Nephron progenitor cell (in vitro differentiated cells): Measurements from ENCODE around the gene GNPDA1.
A peak's percentile ranks its signal among the peaks of the same experiment; 100 is the strongest.

ENCODE experiments used
- DNase-seq: peaks from one replicate; pipeline ENCODE4 v3.0.0; 2021
- H3K27ac Mint-ChIP-seq: 2 replicates; pipeline ENCODE4 v1.8.0; 2021; ENCODE audit warnings: mild to moderate bottlenecking, moderate library complexity, mixed read lengths
- H3K27me3 Mint-ChIP-seq: 2 replicates; pipeline ENCODE4 v1.8.0; 2021; ENCODE audit warnings: mild to moderate bottlenecking, low read depth, mixed read lengths; ENCODE audit not compliant: poor library complexity
- H3K36me3 Mint-ChIP-seq: 2 replicates; pipeline ENCODE4 v1.8.0; 2021; ENCODE audit warnings: low read depth, mixed read lengths
- H3K4me1 Mint-ChIP-seq: 2 replicates; pipeline ENCODE4 v1.8.0; 2021; ENCODE audit warnings: mixed read lengths
- H3K4me3 Mint-ChIP-seq: 2 replicates; pipeline ENCODE4 v1.8.0; 2021; ENCODE audit warnings: mild to moderate bottlenecking, moderate library complexity, mixed read lengths
- H3K9me3 Mint-ChIP-seq: 2 replicates; pipeline ENCODE4 v1.8.0; 2021; ENCODE audit warnings: mild to moderate bottlenecking, moderate library complexity, mixed read lengths
- TF ChIP-seq, protein P1 (sequence below): fragments of 200-600 bp; sonication (generic); IDR thresholded peaks from 2 replicates; pipeline ENCODE4 v1.5.0; 2021; ENCODE audit warnings: antibody characterized with exemption

The GNPDA1 gene

GRCh38 chr5:141960018-141960417 lies 52.8 kb downstream of the GNPDA1 start:
- TF ChIP-seq, protein P1, sequence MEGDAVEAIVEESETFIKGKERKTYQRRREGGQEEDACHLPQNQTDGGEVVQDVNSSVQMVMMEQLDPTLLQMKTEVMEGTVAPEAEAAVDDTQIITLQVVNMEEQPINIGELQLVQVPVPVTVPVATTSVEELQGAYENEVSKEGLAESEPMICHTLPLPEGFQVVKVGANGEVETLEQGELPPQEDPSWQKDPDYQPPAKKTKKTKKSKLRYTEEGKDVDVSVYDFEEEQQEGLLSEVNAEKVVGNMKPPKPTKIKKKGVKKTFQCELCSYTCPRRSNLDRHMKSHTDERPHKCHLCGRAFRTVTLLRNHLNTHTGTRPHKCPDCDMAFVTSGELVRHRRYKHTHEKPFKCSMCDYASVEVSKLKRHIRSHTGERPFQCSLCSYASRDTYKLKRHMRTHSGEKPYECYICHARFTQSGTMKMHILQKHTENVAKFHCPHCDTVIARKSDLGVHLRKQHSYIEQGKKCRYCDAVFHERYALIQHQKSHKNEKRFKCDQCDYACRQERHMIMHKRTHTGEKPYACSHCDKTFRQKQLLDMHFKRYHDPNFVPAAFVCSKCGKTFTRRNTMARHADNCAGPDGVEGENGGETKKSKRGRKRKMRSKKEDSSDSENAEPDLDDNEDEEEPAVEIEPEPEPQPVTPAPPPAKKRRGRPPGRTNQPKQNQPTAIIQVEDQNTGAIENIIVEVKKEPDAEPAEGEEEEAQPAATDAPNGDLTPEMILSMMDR = no peak
- no peaks in the 10 kb centered on the region for H3K36me3 Mint-ChIP-seq
- peak; percentile 42 for DNase-seq
- no peak overlapping the region for H3K4me3 Mint-ChIP-seq
- peaks cover 2% of the 10 kb centered on the region for H3K27me3 Mint-ChIP-seq
- H3K4me1 Mint-ChIP-seq = peaks cover 64% of the 10 kb centered on the region
- H3K9me3 Mint-ChIP-seq = no peaks in the 10 kb centered on the region
- peak overlapping the region; percentile 24 for H3K27ac Mint-ChIP-seq

DNA sequence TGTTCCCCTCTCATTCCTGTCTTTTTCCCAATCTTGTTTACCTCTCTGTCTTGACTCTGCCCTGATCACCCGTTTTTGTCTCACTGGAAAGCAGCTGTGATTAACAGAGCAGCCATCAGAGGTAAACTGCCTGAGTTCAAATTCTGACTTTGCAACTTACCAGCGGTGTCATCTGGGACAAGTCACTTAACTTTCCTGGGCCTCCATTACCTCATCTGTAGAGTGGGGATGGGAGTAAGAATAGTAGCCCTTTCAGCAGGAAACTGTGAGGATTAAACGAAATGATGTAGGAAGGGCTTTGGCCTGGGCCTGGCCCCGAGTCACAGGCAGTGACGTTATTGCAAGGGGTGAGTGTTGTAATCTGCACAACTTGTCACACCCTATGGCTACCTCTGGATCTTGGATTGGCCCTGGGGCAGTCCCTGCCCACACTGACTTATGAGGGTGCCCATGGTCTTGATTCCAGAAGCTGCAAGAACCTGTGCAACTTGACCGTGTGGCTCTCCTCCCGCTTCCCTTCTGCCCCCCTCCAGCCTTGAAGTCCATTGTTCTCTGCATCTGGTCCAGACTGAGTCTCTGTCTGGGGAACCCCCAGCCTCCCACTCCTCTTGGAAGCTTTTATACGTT lies 54.2 kb downstream of the GNPDA1 start:
- no peak for DNase-seq
- TF ChIP-seq, protein P1 = no peak
- no peaks in the 10 kb centered on the region for H3K9me3 Mint-ChIP-seq
- H3K4me3 Mint-ChIP-seq = peak overlapping the region; percentile 6
- H3K36me3 Mint-ChIP-seq = no peaks in the 10 kb centered on the region
- peaks cover 55% of the 10 kb centered on the region for H3K4me1 Mint-ChIP-seq
- H3K27ac Mint-ChIP-seq = no peak overlapping the region
- peaks cover 2% of the 10 kb centered on the region for H3K27me3 Mint-ChIP-seq

DNA sequence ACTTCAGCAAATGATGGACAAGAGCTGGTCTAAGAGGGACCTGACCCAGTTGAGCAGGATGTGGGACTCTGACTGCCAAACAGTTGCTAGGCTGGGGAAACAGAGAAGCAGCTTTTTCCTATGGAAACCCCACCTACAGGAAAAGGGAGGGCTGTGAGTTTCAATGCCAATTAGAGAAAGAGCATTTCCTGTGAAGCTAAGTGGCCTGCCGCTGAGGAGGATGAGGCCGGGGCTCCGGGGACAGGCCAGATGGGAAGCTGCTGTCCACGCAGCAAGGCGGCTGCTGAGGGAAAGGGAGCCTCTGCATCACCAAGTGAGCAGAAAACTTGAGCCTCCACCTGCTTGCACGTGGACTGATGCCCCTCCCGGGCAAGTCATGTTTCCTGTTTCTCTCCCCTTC lies 54.7 kb downstream of the GNPDA1 start, which contains the start of gene PCDH12:
Gene PCDH12, minus strand, starts transcription at position 90 of the 400 bp plus-strand sequence. CDS start 351 bp downstream, outside the sequence.
- H3K9me3 Mint-ChIP-seq = no peaks in the 10 kb centered on the region
- peaks cover 49% of the 10 kb centered on the region for H3K4me1 Mint-ChIP-seq
- no peak within 1 kb of the TSS for H3K27ac Mint-ChIP-seq
- DNase-seq = peak; percentile 21
- TF ChIP-seq, protein P1 = no peak
- H3K4me3 Mint-ChIP-seq = peak within 1 kb of the TSS; percentile 6
- H3K36me3 Mint-ChIP-seq = no peaks in the 10 kb centered on the region
- H3K27me3 Mint-ChIP-seq = peaks cover 2% of the 10 kb centered on the region

- Mint-ChIP-seq H3K4me3 (no peak overlapping the region), H3K4me1 (peaks cover 43% of the 10 kb centered on the region), H3K36me3 (no peaks in the 10 kb centered on the region), H3K27ac (no peak overlapping the region), H3K27me3 (peaks cover 2% of the 10 kb centered on the region), H3K9me3 (no peaks in the 10 kb centered on the region)
- TF ChIP-seq, protein P1 = no peak
- DNase-seq = no peak
Measured at GRCh38 chr5:141957367-141957996, 55.3 kb downstream of the GNPDA1 start.

GRCh38 chr5:141954194-141954593 lies 58.6 kb downstream of the GNPDA1 start:
- Mint-ChIP-seq H3K27me3 (peaks cover 8% of the 10 kb centered on the region), H3K4me3 (no peak overlapping the region), H3K36me3 (no peaks in the 10 kb centered on the region), H3K9me3 (no peaks in the 10 kb centered on the region), H3K4me1 (peaks cover 25% of the 10 kb centered on the region), H3K27ac (no peak overlapping the region)
- TF ChIP-seq, protein P1 = no peak
- DNase-seq = no peak

- DNase-seq = no peak
- peaks cover 8% of the 10 kb centered on the region for H3K27me3 Mint-ChIP-seq
- H3K4me1 Mint-ChIP-seq = peaks cover 16% of the 10 kb centered on the region
- no peak overlapping the region for H3K4me3 Mint-ChIP-seq
- no peaks in the 10 kb centered on the region for H3K9me3 Mint-ChIP-seq
- H3K27ac Mint-ChIP-seq = no peak overlapping the region
- TF ChIP-seq, protein P1 = no peak
- no peaks in the 10 kb centered on the region for H3K36me3 Mint-ChIP-seq
Measured at GRCh38 chr5:141952020-141952419, 60.8 kb downstream of the GNPDA1 start.
